OCI-LY1 (cell line): ENCODE results near the gene YPEL2.

ENCODE experiments used
- H2AFZ ChIP-seq: fragments of 200-600 bp; sonication (generic), shearing (Covaris generic); 2 replicates; pipeline ENCODE4 v1.6.0; 2014; ENCODE audit warnings: antibody characterized with exemption, mild to moderate bottlenecking, low read length
- H3F3A ChIP-seq: fragments of 200-600 bp; sonication (generic), shearing (Covaris generic); 2 replicates; pipeline ENCODE4 v1.6.0; 2014; ENCODE audit warnings: mild to moderate bottlenecking, antibody characterized with exemption, low read length, moderate library complexity; ENCODE audit not compliant: insufficient read depth
- H3K27ac ChIP-seq: fragments of 200-600 bp; sonication (generic); 2 replicates; pipeline ENCODE4 v1.5.1; 2014; ENCODE audit warnings: low read length, mixed run types, mild to moderate bottlenecking, low read depth; ENCODE audit not compliant: poor library complexity, severe bottlenecking
- H3K27me3 ChIP-seq: fragments of 200-600 bp; sonication (generic); 2 replicates; pipeline ENCODE4 v1.6.0; 2014; ENCODE audit warnings: antibody characterized with exemption, mild to moderate bottlenecking, low read length, moderate library complexity; ENCODE audit not compliant: insufficient read depth
- H3K36me3 ChIP-seq: fragments of 200-600 bp; sonication (generic); 2 replicates; pipeline ENCODE4 v1.6.1; 2014; ENCODE audit warnings: mild to moderate bottlenecking, antibody characterized with exemption, low read length, moderate library complexity, mixed read lengths; ENCODE audit not compliant: insufficient read depth
- H3K4me1 ChIP-seq: fragments of 200-600 bp; sonication (generic); 2 replicates; pipeline ENCODE4 v1.5.1; 2014; ENCODE audit warnings: mild to moderate bottlenecking, low read length, moderate library complexity; ENCODE audit not compliant: insufficient read depth, severe bottlenecking
- H3K4me2 ChIP-seq: fragments of 200-600 bp; sonication (generic), shearing (Covaris generic); 2 replicates; pipeline ENCODE4 v1.6.1; 2014; ENCODE audit warnings: low read length
- H3K4me3 ChIP-seq: fragments of 200-600 bp; sonication (generic); 2 replicates; pipeline ENCODE4 v1.5.1; 2014; ENCODE audit warnings: low read length, low read depth, mild to moderate bottlenecking, mixed read lengths; ENCODE audit not compliant: poor library complexity, severe bottlenecking
- H3K79me2 ChIP-seq: fragments of 200-600 bp; shearing (Covaris generic); 2 replicates; pipeline ENCODE4 v1.6.1; 2016; ENCODE audit warnings: mixed run types, low read length, mixed read lengths; ENCODE audit not compliant: insufficient read depth
- H3K9ac ChIP-seq: fragments of 200-600 bp; sonication (generic), shearing (Covaris generic); 2 replicates; pipeline ENCODE4 v1.6.1; 2014; ENCODE audit warnings: mild to moderate bottlenecking, low read length, mixed read lengths
- H3K9me2 ChIP-seq: fragments of 200-600 bp; sonication (generic), shearing (Covaris generic); 2 replicates; pipeline ENCODE4 v1.6.1; 2014; ENCODE audit warnings: low read depth, mild to moderate bottlenecking, low read length, mixed read lengths
- H3K9me3 ChIP-seq: fragments of 200-600 bp; shearing (Covaris generic); 2 replicates; pipeline ENCODE4 v1.6.1; 2014; ENCODE audit warnings: low read length, mixed read lengths
- H4K20me1 ChIP-seq: fragments of 200-600 bp; sonication (generic), shearing (Covaris generic); 2 replicates; pipeline ENCODE4 v1.6.0; 2016; ENCODE audit warnings: mild to moderate bottlenecking, low read length; ENCODE audit not compliant: insufficient read depth
- EZH2 ChIP-seq: fragments of 200-600 bp; sonication (generic), shearing (Covaris generic); IDR thresholded peaks from 2 replicates; pipeline ENCODE4 v1.8.0; 2017; ENCODE audit warnings: borderline replicate concordance, mixed run types, mild to moderate bottlenecking, antibody characterized with exemption, low read length, moderate library complexity, mixed read lengths
- TF ChIP-seq, protein P1 (sequence below): fragments of 200-600 bp; sonication (generic), shearing (Covaris generic); IDR thresholded peaks from 2 replicates; pipeline ENCODE4 v1.5.1; 2017; ENCODE audit warnings: mild to moderate bottlenecking, antibody characterized with exemption, low read length, moderate library complexity, mixed read lengths

The YPEL2 gene

DNA sequence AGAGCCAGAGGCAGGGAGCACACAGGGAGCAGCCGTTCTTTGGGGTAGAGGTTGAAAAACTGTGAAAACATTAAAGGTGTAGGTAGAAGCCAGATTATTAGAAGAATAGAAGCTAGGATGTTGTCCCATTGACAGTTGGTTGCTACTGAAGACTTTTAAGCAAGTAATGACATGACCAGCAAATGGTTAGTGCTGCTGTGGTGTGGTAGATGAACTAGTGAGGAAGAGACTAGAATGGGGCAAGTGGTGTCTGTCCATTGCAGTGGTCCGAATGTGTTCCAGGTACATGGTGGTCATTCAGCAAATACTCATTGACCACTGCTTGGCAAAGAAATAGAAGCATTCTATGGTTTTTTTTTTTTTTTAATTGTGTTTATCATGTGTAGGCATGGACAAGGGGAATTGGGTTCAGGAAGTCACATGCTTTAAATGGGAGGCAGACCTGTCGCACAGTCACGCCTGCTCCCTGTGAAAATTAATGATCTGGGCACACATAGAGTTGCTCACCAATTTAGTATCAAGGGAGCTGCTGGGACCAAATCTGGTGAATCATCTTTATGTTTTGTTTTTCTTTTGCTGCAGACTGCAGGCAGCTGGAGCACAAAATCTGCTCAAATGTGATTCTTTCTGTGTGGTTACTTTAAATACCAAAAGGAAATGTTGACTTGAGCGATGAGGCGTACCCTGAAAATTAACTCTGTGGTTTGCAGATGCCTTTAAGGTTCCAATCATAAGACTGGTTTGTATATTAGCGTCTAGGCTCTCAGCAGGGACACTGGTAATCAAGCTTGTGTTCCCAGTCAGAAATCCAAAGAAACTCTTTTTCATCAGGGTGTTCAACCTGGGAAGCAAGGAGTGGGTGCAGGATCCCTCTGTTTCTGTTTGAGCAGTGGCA is 30.7 kb downstream of the YPEL2 start:
- Histone ChIP-seq H3K4me2 (peak overlapping the region; percentile 31; the same call in 1 of the 2 replicates), H3K27me3 (no peaks in the 10 kb centered on the region), H3K36me3 (no peaks in the 10 kb centered on the region), H4K20me1 (no peaks in the 10 kb centered on the region), H3K4me3 (no peak overlapping the region), H3K9me3 (no peaks in the 10 kb centered on the region), H3K4me1 (peaks cover 8% of the 10 kb centered on the region), H3K27ac (no peak overlapping the region), H3K79me2 (no peaks in the 10 kb centered on the region), H3K9ac (no peak overlapping the region), H3K9me2 (no peaks in the 10 kb centered on the region), H3F3A (no peaks in the 10 kb centered on the region), H2AFZ (no peak overlapping the region)
- TF ChIP-seq, protein P1, sequence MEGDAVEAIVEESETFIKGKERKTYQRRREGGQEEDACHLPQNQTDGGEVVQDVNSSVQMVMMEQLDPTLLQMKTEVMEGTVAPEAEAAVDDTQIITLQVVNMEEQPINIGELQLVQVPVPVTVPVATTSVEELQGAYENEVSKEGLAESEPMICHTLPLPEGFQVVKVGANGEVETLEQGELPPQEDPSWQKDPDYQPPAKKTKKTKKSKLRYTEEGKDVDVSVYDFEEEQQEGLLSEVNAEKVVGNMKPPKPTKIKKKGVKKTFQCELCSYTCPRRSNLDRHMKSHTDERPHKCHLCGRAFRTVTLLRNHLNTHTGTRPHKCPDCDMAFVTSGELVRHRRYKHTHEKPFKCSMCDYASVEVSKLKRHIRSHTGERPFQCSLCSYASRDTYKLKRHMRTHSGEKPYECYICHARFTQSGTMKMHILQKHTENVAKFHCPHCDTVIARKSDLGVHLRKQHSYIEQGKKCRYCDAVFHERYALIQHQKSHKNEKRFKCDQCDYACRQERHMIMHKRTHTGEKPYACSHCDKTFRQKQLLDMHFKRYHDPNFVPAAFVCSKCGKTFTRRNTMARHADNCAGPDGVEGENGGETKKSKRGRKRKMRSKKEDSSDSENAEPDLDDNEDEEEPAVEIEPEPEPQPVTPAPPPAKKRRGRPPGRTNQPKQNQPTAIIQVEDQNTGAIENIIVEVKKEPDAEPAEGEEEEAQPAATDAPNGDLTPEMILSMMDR = no peak
- no peak for TF ChIP-seq EZH2

DNA sequence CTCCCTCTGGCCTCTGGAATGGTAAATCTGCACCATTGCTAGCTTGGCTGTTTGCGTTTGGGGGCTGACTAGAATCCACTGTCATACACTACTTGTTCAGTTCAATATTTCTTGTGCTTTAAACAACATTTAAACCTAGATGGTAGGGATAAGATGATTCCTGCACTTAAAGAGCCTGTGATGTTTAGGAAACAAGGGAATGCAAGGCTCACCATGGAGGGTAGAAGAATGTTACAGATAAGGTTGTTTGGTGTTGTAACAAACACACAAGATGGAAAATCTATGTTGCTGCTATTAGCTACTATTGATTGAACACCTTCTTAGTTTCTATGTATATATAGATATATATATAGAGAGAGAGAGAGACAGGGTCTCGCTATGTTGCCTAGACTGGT is 31.4 kb downstream of the YPEL2 start:
- peak overlapping the region; percentile 31; the same call in 1 of the 2 replicates for H3K4me2 ChIP-seq
- no peaks in the 10 kb centered on the region for H3K9me2 ChIP-seq
- no peaks in the 10 kb centered on the region for H4K20me1 ChIP-seq
- TF ChIP-seq, protein P1 = no peak
- no peak for TF ChIP-seq EZH2
- no peaks in the 10 kb centered on the region for H3K9me3 ChIP-seq
- no peaks in the 10 kb centered on the region for H3F3A ChIP-seq
- no peaks in the 10 kb centered on the region for H3K36me3 ChIP-seq
- no peak overlapping the region for H3K9ac ChIP-seq
- H3K79me2 ChIP-seq = no peaks in the 10 kb centered on the region
- no peak overlapping the region for H2AFZ ChIP-seq
- H3K27ac ChIP-seq = no peak overlapping the region
- H3K4me1 ChIP-seq = peaks cover 8% of the 10 kb centered on the region
- no peaks in the 10 kb centered on the region for H3K27me3 ChIP-seq
- no peak overlapping the region for H3K4me3 ChIP-seq

DNA sequence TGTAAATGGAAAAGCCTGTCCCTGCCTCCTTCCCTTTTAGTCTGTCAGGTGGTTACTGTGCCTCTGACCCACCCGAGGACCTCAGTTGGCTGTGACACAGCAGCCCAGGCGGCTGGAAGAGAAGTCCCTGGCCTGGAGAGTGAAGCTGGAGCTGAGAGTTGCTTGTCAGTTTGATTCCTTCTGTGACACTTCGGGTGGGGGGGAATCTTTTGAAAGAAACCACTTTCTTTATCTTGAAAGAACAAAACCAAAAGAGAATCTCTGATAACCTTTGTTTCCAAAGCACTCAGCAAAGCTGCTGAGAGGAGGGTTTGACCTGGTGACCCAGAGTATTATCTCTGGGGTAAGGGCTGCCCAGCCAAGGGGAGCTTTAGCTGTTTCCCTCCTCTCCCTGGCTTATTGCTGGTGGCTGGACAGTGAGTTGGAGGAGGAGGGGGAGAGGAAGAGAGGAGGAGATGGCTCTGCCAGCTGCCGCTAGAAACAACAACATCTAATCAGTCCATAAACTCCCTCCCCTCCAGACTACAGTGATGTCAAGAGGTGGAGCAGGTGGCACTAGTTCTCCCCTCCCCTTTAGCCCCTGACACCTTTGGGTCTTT is 34.0 kb downstream of the YPEL2 start:
- peaks cover 8% of the 10 kb centered on the region for H3K4me1 ChIP-seq
- no peak overlapping the region for H3K4me3 ChIP-seq
- no peaks in the 10 kb centered on the region for H3F3A ChIP-seq
- H3K4me2 ChIP-seq = no peak overlapping the region
- no peak overlapping the region for H3K27ac ChIP-seq
- H3K36me3 ChIP-seq = no peaks in the 10 kb centered on the region
- no peaks in the 10 kb centered on the region for H3K9me3 ChIP-seq
- H3K9ac ChIP-seq = no peak overlapping the region
- TF ChIP-seq, protein P1 = no peak
- TF ChIP-seq EZH2 = no peak
- H3K9me2 ChIP-seq = no peaks in the 10 kb centered on the region
- no peak overlapping the region for H2AFZ ChIP-seq
- H3K79me2 ChIP-seq = no peaks in the 10 kb centered on the region
- H4K20me1 ChIP-seq = no peaks in the 10 kb centered on the region
- no peaks in the 10 kb centered on the region for H3K27me3 ChIP-seq
